ENCODE results near the gene RUFY2.

- TF ChIP-seq, protein P1, sequence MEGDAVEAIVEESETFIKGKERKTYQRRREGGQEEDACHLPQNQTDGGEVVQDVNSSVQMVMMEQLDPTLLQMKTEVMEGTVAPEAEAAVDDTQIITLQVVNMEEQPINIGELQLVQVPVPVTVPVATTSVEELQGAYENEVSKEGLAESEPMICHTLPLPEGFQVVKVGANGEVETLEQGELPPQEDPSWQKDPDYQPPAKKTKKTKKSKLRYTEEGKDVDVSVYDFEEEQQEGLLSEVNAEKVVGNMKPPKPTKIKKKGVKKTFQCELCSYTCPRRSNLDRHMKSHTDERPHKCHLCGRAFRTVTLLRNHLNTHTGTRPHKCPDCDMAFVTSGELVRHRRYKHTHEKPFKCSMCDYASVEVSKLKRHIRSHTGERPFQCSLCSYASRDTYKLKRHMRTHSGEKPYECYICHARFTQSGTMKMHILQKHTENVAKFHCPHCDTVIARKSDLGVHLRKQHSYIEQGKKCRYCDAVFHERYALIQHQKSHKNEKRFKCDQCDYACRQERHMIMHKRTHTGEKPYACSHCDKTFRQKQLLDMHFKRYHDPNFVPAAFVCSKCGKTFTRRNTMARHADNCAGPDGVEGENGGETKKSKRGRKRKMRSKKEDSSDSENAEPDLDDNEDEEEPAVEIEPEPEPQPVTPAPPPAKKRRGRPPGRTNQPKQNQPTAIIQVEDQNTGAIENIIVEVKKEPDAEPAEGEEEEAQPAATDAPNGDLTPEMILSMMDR (IDR thresholded peaks at IDR 0.05), result no peak
- no peak for TF ChIP-seq POLR2A (IDR thresholded peaks at IDR 0.05)
These were observed 76.1 kb downstream of the RUFY2 start for GRCh38 chr10:68330852-68331454.
